Caco-2 (cell line): ENCODE measurements around the gene TMEM250. TPM values are rescaled to one million over a fixed set of nuclear protein-coding genes. Genes with fewer than 3 reads are reported as not detected.
A peak's percentile ranks its signal among the peaks of the same experiment; 100 is the strongest.

Source experiments
- BruUV-seq: library from RNA; stranded (reverse); fragments of 400-500 nt; replicated peaks from 2 replicates; lab custom pipeline; 2021; lab: Mats Ljungman, UMichigan
- CTCF ChIA-PET: fragments of 300-600 bp; sonication (Branson Sonifier 250); formaldehyde crosslinking; loops from one replicate; lab custom pipeline; 2022; ENCODE audit warnings: antibody characterized with exemption; lab: Charles Lee
- POLR2A ChIA-PET: fragments of 300-600 bp; sonication (Branson Sonifier 250); formaldehyde crosslinking; loops from one replicate; lab custom pipeline; 2022; ENCODE audit warnings: antibody characterized with exemption; lab: Charles Lee
- DNase-seq, 2 experiments: peaks; one replicate each; pipeline versions ENCODE4 v3.0.0 to v3.0.0-alpha.2; 2020 to 2022
- H3K27me3 ChIP-seq: replicated peaks from 2 replicates; pipeline ENCODE4 v1.6.0; 2011; ENCODE audit warnings: low read length; ENCODE audit not compliant: control insufficient read depth, insufficient read depth
- H3K36me3 ChIP-seq: 2 replicates; pipeline ENCODE4 v1.5.1; 2011; ENCODE audit warnings: low read length; ENCODE audit not compliant: control insufficient read depth, insufficient read depth
- H3K4me1 ChIP-seq: fragments of 250-450 bp; sonication (Bioruptor Pico); 2 replicates; pipeline ENCODE4 v1.5.1; 2020; ENCODE audit warnings: mild to moderate bottlenecking
- H3K4me3 ChIP-seq: 2 replicates; pipeline ENCODE4 v1.5.1; 2011; ENCODE audit warnings: low read depth, mild to moderate bottlenecking, control low read depth, low read length
- H3K9me3 ChIP-seq: fragments of 250-450 bp; sonication (Bioruptor Pico); 2 replicates; pipeline ENCODE4 v1.5.1; 2020; ENCODE audit warnings: mild to moderate bottlenecking, moderate library complexity
- H3K27ac Mint-ChIP-seq: one replicate; pipeline ENCODE4 v1.8.0; 2022; ENCODE audit warnings: mixed read lengths; ENCODE audit not compliant: unreplicated experiment
- H3K27me3 Mint-ChIP-seq: one replicate; pipeline ENCODE4 v1.8.0; 2022; ENCODE audit warnings: mixed read lengths; ENCODE audit not compliant: insufficient read depth, unreplicated experiment
- H3K36me3 Mint-ChIP-seq: one replicate; pipeline ENCODE4 v1.8.0; 2022; ENCODE audit warnings: mild to moderate bottlenecking, mixed read lengths; ENCODE audit not compliant: insufficient read depth, unreplicated experiment
- H3K4me1 Mint-ChIP-seq: one replicate; pipeline ENCODE4 v1.8.0; 2022; ENCODE audit warnings: low read depth, mixed read lengths; ENCODE audit not compliant: unreplicated experiment
- H3K4me3 Mint-ChIP-seq: one replicate; pipeline ENCODE4 v1.8.0; 2022; ENCODE audit warnings: mild to moderate bottlenecking, moderate library complexity, mixed read lengths; ENCODE audit not compliant: unreplicated experiment
- H3K9me3 Mint-ChIP-seq: one replicate; pipeline ENCODE4 v1.8.0; 2022; ENCODE audit warnings: mixed read lengths; ENCODE audit not compliant: unreplicated experiment
- intact Hi-C: fragments of 100-400 bp; cut with micrococcal nuclease; formaldehyde crosslinking; loops from one replicate; pipeline ENCODE4 v1.10.0; 2022; ENCODE audit not compliant: unreplicated experiment
- total RNA-seq: library from RNA; stranded (reverse); gene quantifications from 2 replicates; pipeline ENCODE4 v1.2.3, GENCODE V29; 2022
- TF ChIP-seq, protein P1 (sequence below), 2 experiments: fragments of 200-600 bp in 1 of 2; IDR thresholded peaks; 1 replicate in 1 of 2; 2 replicates in 1 of 2; pipeline versions ENCODE4 v1.5.1 to v1.8.0; 2011 to 2022; ENCODE audit warnings: antibody characterized with exemption in 1 of 2, control low read depth in 1 of 2, inconsistent platforms in 1 of 2, low read depth in 1 of 2, low read length in 1 of 2, mild to moderate bottlenecking in 1 of 2, moderate library complexity in 1 of 2; ENCODE audit not compliant: insufficient read depth in 1 of 2, severe bottlenecking in 1 of 2, unreplicated experiment in 1 of 2

TMEM250 gene
- total RNA-seq, 1 experiment from 2014 or later = 38.2 TPM

DNA sequence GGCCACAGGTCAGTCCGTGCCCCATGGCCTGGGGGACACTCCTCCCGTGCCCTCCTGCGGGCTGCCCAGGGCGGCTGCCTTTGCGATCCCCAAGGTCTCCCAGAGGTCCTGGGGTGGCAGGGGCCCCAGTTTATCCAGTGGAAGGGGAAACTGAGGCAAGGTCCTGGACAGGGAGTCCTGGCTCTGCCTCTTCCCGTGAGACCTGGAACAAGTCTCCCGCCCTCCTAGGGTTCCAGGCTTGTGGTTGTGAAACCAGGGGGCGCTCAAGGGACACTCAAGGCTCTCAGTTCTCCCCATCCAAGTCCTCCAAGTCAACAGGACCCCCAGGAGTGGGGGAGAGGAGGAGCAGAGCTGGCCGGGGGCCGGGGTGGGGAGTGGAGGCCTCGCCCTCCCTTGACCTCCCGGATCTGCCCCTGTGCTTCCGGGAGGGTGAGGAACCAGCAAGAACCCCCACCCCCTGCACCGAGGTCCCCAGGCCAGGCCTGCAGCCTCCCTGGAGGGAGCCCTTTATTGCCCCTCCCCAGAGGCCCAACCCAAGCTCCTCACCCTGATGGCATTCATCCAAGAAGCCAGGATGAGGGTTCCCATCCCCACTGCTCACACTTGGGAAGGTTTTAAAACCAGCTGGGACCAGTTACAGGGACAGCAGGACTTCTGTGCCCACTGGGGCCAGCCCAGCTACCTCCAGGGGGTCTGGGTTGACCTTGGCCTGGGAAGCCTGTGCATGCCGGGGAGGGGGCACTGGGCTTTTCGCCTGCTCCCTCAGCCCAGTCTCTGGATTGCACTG, 24.7 kb upstream of the TMEM250 start:
- Histone ChIP-seq H3K27me3 (no peaks in the 10 kb centered on the region), H3K9me3 (no peaks in the 10 kb centered on the region), H3K4me3 (no peak overlapping the region), H3K4me1 (no peaks in the 10 kb centered on the region), H3K36me3 (no peaks in the 10 kb centered on the region)
- peak; percentile 61 to 62 for DNase-seq
- no TSS peak for BruUV-seq
- intact Hi-C loops = loop anchor here (1.0 kb wide), 1 partner anchor 83 kb away; no protein-coding TSS in a partner anchor
- Mint-ChIP-seq H3K27me3 (no peaks in the 10 kb centered on the region), H3K4me1 (no peaks in the 10 kb centered on the region), H3K36me3 (no peaks in the 10 kb centered on the region), H3K9me3 (no peaks in the 10 kb centered on the region), H3K27ac (no peak overlapping the region), H3K4me3 (no peak overlapping the region)
- POLR2A ChIA-PET = no interaction called here
- TF ChIP-seq, protein P1, sequence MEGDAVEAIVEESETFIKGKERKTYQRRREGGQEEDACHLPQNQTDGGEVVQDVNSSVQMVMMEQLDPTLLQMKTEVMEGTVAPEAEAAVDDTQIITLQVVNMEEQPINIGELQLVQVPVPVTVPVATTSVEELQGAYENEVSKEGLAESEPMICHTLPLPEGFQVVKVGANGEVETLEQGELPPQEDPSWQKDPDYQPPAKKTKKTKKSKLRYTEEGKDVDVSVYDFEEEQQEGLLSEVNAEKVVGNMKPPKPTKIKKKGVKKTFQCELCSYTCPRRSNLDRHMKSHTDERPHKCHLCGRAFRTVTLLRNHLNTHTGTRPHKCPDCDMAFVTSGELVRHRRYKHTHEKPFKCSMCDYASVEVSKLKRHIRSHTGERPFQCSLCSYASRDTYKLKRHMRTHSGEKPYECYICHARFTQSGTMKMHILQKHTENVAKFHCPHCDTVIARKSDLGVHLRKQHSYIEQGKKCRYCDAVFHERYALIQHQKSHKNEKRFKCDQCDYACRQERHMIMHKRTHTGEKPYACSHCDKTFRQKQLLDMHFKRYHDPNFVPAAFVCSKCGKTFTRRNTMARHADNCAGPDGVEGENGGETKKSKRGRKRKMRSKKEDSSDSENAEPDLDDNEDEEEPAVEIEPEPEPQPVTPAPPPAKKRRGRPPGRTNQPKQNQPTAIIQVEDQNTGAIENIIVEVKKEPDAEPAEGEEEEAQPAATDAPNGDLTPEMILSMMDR (IDR thresholded peaks at IDR 0.05; ENCODE audit: insufficient read depth in 1 of 2, low read depth in 1 of 2, low read length in 1 of 2, severe bottlenecking in 1 of 2, unreplicated experiment in 1 of 2) = peak; percentile 54 to 60
- CTCF ChIA-PET = interaction anchor here (0.7 kb wide), 1 partner anchor 9 kb away, joined by 3 read pairs; no protein-coding TSS in a partner anchor

- CTCF ChIA-PET = no interaction called here
Observed at GRCh38 chr9:136142859-136143214, 24.2 kb upstream of the TMEM250 start.

DNA sequence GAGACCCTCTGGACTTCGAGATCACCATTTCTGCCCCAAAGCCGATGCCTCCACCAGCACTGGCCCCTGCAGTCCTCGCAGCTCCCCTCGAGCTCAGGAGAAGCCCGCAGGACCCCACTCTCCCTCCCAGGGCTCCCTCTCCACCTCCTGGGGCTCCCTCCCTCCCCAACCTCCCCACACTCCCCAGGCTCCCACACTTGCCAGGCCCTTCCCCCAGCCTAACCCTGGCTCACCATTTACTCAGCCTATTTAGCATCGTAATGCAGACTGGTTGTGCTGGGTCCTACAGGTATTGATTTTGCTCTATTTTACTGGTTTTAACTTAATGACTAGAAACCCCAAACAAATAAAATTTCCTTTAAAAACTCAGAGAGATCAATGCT, 23.7 kb upstream of the TMEM250 start:
- no peak overlapping the region for H3K4me3 ChIP-seq
- H3K27me3 ChIP-seq = no peaks in the 10 kb centered on the region
- Mint-ChIP-seq H3K36me3 (no peaks in the 10 kb centered on the region), H3K4me1 (no peaks in the 10 kb centered on the region), H3K27me3 (no peaks in the 10 kb centered on the region), H3K27ac (no peak overlapping the region), H3K9me3 (no peaks in the 10 kb centered on the region), H3K4me3 (no peak overlapping the region)
- intact Hi-C loops = no loop called here
- no peaks in the 10 kb centered on the region for H3K9me3 ChIP-seq
- no peaks in the 10 kb centered on the region for H3K4me1 ChIP-seq
- no peaks in the 10 kb centered on the region for H3K36me3 ChIP-seq
- POLR2A ChIA-PET = interaction anchor here (0.6 kb wide), 1 partner anchor 349 kb away, joined by 6 read pairs; no protein-coding TSS in a partner anchor
- BruUV-seq = no TSS peak
- CTCF ChIA-PET = interaction anchor here (0.5 kb wide), 1 partner anchor 207 kb away, joined by 5 read pairs; no protein-coding TSS in a partner anchor
- DNase-seq = no peak
- TF ChIP-seq, protein P1 (IDR thresholded peaks at IDR 0.05; ENCODE audit: insufficient read depth in 1 of 2, low read depth in 1 of 2, low read length in 1 of 2, severe bottlenecking in 1 of 2, unreplicated experiment in 1 of 2) = no peak

More at GRCh38 chr9:136142859-136143214, 24.2 kb upstream of the TMEM250 start:
- no peaks in the 10 kb centered on the region for H3K9me3 Mint-ChIP-seq
- Histone ChIP-seq H3K4me1 (no peaks in the 10 kb centered on the region), H3K4me3 (no peak overlapping the region), H3K36me3 (no peaks in the 10 kb centered on the region), H3K9me3 (no peaks in the 10 kb centered on the region), H3K27me3 (no peaks in the 10 kb centered on the region)
- BruUV-seq = no TSS peak
- H3K27me3 Mint-ChIP-seq = no peaks in the 10 kb centered on the region
- H3K36me3 Mint-ChIP-seq = no peaks in the 10 kb centered on the region
- H3K4me3 Mint-ChIP-seq = no peak overlapping the region
- intact Hi-C loops = loop anchor here (1.0 kb wide), 1 partner anchor 83 kb away; no protein-coding TSS in a partner anchor
- POLR2A ChIA-PET = no interaction called here
- no peaks in the 10 kb centered on the region for H3K4me1 Mint-ChIP-seq
- no peak overlapping the region for H3K27ac Mint-ChIP-seq
- TF ChIP-seq, protein P1 (IDR thresholded peaks at IDR 0.05; ENCODE audit: insufficient read depth in 1 of 2, low read depth in 1 of 2, low read length in 1 of 2, severe bottlenecking in 1 of 2, unreplicated experiment in 1 of 2) = no peak
- no peak for DNase-seq
